T1000 (cell line): ENCODE measurements around the gene COL18A1.

Experiments used
- DNase-seq: peaks from one replicate; lab custom pipeline; 2025; ENCODE audit warnings: mixed read lengths; lab: John Stamatoyannopoulos, UW

COL18A1 gene

DNA sequence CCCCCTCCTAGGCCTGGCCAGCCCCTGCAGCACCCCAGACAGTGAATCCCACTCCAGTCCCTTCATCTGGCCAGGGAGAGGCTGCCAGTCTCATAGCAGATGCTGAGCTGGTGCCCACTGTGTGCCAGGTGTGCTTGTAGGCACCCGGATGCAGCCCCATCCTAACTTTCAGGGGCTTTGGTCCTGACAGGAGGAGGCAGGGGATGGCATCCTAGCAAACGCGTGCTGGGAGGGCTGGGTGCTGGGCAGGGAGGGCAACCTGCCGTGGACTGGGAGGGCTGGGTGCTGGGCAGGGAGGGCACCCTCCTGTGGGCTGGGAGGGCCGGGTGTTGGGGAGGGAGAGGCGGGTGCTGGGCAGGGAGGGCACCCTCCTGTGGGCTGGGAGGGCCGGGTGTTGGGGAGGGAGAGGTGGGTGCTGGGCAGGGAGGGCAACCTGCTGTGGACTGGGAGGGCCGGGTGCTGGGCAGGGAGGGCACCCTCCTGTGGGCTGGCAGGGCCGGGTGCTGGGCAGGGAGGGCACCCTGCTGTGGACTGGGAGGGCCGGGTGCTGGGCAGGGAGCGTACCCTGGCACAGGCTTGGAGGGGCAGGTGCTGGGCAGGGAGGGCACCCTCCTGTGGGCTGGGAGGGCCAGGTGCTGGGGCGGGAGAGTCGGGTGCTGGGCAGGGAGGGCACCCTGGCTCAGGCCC lies 102.0 kb downstream of the COL18A1 start:
- no peak for DNase-seq

DNA sequence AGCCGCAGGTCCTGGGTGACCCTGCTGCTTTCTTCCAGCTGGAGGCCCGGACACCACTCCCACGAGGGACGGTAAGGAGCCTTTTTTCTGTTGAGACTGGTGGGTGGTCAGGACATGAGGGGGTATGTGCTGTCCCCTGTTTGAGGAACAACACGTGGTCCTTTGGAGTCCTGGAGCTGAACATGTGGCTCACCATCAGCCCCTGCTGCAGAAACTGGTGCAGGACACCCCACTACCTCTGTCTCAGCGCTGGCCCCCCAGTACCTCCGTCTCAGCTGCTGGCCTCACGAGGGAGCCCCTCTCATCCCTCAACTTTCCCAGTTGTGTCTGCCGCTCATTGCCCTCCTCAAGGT lies 102.5 kb downstream of the COL18A1 start:
- no peak for DNase-seq

DNA sequence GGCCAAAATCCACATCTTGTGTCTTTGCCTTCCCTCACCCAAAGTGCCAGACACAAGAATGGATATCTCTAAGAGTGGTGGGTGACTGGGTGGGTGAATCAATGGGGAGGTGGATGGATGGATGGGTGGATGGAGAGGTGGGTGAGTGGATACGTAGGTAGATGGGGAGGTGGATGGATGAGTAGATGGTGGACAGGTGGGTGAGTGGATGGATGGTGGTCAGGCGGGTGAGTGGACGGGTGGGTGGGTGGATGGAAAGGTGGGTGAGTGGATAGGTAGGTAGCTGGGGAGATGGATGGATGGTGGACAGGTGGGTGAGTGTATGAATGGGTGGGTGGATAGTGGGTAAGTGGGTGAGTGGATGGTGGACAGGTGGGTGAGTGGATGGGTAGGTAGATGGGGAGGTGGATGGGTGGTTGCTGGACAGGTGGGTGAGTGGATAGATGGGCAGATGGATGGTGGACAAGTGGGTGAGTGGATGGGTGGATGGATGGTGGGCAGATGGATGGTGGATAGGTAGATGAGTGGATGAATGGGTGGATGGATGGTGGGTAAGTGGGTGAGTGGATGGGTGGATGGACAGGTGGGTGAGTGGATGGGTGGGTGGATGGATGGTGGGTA lies 103.0 kb downstream of the COL18A1 start:
- DNase-seq = no peak

DNA sequence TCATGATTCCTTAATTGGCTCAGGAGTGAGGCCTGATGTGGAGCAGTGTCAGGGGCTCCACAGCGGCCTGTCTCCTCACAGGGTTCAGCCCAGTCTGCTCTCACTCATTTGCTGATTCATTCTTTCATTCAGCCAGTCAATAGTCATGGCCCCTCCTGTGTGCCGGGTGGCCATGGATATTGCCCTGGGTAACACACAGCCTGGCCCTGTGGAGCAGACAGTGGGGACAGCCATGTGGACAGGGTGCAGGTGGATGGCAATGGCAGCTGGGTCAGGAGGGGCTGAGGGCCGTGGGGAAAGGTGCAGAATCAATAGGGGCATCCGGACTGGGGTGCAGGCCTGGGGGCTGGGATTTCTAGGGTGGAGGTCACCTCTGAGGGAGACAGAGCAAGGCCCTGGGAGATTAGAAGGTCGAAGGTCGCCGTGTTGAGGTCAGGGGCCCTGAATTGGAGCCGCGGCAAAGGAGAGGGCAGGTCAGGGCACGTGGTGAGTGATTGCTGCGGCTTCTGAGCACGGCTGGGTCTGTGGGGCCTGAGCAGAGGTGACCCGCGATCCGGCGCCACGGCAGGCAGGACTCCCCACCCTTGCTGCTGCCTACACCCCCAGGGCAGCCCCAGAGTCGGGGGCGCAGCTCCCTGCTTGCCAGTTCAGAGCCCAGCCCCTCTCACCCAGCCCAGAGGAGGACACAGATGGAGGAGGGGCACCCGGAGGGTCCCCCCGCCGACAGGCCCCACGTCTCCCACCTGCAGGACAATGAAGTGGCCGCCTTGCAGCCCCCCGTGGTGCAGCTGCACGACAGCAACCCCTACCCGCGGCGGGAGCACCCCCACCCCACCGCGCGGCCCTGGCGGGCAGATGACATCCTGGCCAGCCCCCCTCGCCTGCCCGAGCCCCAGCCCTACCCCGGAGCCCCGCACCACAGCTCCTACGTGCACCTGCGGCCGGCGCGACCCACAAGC lies 103.9 kb downstream of the COL18A1 start:
- DNase-seq = no peak

- no peak for DNase-seq
These were observed 104.9 kb downstream of the COL18A1 start for GRCh38 chr21:45509566-45510465.

- no peak for DNase-seq
These were observed 105.5 kb downstream of the COL18A1 start for GRCh38 chr21:45510466-45510955.

- DNase-seq = no peak
These were observed 106.0 kb downstream of the COL18A1 start for GRCh38 chr21:45511007-45511406.

DNA sequence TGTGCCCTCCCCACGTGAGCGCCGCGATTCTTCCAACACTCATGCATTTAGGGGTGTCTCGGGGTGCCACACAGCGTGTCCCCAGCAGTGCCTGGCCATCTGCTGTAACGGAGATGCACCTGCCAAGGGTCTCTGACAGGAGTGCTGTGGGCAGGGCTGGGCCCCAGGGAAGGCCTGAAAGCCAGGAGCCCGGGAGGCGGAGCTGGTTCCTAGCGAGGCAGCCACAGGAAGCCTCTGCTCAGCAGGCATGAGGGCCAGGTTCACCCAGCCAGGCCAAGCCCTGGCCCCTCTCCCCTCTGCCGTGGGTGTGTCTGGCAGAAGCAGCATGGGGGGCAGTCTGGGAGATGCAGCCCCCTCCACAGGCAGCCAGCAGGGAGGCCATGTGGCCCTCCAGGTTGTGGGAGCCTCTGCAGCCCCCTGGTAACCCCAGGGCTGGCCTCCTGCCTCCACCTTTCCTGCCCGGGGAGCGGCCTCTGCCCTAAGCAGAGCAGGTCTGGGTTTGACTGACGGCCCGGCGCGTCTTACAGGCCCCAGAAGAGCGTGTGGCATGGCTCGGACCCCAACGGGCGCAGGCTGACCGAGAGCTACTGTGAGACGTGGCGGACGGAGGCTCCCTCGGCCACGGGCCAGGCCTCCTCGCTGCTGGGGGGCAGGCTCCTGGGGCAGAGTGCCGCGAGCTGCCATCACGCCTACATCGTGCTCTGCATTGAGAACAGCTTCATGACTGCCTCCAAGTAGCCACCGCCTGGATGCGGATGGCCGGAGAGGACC lies 106.9 kb downstream of the COL18A1 start:
- DNase-seq = no peak

DNA sequence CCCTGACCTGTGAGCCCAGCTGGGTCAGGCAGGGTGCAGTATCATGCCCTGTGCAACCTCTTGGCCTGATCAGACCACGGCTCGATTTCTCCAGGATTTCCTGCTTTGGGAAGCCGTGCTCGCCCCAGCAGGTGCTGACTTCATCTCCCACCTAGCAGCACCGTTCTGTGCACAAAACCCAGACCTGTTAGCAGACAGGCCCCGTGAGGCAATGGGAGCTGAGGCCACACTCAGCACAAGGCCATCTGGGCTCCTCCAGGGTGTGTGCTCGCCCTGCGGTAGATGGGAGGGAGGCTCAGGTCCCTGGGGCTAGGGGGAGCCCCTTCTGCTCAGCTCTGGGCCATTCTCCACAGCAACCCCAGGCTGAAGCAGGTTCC lies 107.6 kb downstream of the COL18A1 start:
- DNase-seq = no peak

DNA sequence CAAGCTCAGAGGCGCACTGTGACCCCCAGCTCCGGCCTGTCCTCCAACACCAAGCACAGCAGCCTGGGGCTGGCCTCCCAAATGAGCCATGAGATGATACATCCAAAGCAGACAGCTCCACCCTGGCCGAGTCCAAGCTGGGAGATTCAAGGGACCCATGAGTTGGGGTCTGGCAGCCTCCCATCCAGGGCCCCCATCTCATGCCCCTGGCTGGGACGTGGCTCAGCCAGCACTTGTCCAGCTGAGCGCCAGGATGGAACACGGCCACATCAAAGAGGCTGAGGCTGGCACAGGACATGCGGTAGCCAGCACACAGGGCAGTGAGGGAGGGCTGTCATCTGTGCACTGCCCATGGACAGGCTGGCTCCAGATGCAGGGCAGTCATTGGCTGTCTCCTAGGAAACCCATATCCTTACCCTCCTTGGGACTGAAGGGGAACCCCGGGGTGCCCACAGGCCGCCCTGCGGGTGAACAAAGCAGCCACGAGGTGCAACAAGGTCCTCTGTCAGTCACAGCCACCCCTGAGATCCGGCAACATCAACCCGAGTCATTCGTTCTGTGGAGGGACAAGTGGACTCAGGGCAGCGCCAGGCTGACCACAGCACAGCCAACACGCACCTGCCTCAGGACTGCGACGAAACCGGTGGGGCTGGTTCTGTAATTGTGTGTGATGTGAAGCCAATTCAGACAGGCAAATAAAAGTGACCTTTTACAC lies 108.2 kb downstream of the COL18A1 start:
- no peak for DNase-seq

- DNase-seq = no peak
These were observed 108.9 kb downstream of the COL18A1 start for GRCh38 chr21:45513741-45514310.

DNA sequence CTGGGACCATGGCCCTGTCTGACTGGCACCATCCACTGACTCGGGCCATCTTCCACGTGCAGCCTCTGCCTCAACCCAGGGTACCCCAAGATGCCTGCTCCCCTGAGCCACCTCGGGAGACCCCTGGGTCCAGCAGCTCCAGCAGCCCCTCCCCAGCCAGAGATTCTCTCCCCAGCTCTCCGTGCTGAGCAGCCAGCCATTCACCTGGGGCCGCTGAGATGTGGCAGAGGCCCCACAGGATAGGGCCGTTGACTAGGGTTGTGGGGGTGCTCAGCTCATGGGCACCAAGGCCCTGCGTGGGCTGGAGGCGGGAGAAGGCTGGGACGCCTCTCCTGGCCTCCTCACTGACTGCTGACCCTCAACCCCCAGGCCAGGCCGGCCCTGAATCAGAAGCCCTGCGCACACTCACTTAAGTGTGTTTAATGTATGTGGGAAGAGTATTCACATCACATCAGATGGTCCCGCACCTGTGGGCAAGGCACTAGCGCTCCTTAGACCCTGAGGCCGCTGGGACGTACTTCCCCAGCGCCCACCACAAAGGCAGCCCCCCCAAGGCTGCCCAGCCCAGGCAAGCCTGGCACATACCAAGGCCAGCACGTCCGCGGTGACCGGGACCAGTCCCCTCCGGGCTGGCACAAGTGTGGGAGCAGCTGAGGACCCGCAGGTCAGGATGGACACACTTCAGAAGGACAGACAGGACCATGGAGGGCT lies 109.5 kb downstream of the COL18A1 start:
- no peak for DNase-seq

DNA sequence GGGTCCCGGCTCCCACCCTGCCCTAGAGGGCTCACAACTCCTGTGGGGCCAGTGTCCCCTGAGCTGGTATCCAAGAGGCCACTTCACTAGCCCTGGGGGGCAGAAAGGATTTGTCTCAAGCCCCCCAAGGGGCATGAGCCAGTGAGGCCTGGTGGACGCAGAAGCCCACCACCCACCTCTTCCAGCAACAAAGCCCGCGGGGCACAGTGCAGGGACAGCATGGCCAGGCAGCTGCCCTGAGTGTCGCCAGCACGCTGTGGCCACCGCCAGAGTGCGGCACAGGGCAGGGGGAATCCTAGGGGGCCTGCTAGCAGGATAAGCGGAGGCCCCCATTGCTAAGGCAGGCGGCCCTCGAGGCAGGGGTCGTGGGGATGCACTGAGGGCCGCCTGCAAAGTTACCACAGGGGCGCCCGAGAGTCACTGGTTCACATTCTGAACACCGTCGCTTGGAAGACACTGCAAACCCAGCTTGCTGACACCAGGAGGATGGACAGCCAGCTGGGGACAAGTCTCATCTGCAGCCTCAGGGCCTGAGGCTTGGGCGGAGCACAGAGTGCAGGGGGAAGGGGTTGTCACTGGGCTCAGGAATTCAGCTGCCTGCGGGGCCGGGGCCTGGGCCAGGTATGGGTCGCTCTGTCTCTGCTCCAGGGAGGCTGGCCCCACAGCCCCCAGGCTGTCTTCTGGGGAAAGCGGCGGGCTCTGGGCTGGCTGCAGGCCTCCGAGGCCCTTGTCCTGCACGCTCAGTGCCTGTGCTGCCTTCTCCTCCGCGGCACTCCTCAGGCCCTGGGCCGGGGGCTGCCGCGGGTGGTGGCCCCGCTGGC lies 110.5 kb downstream of the COL18A1 start:
- DNase-seq = no peak

DNA sequence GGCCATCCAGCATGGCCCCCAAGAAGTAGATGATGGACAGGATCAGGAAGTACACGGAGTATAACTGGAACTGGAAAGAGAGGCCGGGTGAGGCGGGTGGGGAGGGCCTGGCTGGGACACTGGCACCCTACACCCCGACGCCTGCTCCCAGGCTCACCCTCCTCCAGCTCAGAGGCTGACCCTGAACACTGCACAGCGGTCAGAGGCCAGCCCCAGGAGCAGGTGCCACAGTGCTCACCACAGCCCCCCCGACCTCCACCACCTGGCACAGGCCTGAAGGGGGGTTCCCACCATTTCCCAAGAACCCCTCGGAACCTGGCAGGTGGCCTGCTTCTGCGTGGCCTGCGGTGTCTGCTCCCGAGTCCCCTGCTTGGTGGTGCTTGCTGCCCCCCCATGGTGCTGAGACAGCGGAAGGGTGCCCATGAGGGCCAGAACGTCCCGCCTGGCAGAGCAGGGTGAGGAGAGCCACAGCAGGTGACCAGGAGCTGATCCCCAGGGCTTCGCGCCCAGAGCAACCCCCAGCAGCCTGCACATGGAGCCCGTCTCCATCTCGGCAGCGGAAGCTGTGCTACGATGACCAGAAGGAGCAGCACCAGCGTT lies 111.2 kb downstream of the COL18A1 start:
- DNase-seq = no peak

DNA sequence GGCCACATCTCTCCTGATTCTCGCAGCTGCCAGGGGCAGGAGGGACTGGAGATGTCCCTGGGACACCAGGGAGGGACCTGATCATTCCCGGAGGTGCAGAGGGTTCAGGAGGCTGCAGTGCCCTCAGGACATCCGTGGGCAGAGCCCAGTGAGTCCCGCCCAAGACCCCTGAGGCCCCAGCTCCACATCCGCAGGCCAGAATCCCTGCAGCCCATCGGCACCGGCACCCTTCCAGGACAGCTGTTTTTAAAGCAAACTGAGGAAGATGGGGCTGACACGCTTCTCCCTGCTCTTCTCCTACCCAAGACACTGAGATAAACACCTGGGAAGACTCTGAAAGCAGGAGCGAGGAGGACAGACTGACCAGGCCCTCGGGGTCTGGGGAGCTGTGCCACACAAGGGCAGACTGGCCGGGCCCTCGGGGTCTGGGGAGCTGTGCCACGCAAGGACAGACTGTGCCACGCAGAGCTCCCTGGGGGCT lies 111.7 kb downstream of the COL18A1 start:
- DNase-seq = no peak

- no peak for DNase-seq
These were observed 112.5 kb downstream of the COL18A1 start for GRCh38 chr21:45517249-45518065.

- no peak for DNase-seq
These were observed 113.8 kb downstream of the COL18A1 start for GRCh38 chr21:45518742-45519141.
